ENCODE measurements around the gene SLC8A1. TPM values are rescaled to one million over a fixed set of nuclear protein-coding genes. Genes with fewer than 3 reads are reported as not detected.

The SLC8A1 gene
- total RNA-seq, 2 donors from 2014 or later: 4.7 to 6.3 TPM

- Mint-ChIP-seq H3K9me3 (no peaks in the 10 kb centered on the region), H3K4me1 (peaks cover 31% of the 10 kb centered on the region), H3K36me3 (ENCODE audit: low read depth) (no peaks in the 10 kb centered on the region), H3K27me3 (ENCODE audit: insufficient read depth) (no peaks in the 10 kb centered on the region), H3K4me3 (no peak overlapping the region), H3K27ac (no peak overlapping the region)
- no peak overlapping the region for H3K4me3 ChIP-seq (ENCODE audit: low read length)
- no peak for DNase-seq
- 96 to 100% methylated on average over 3 of the region's 3 CpGs for WGBS, 2 experiments (ENCODE audit: insufficient coverage in 1 of 2, insufficient read length in 1 of 2)
- no peaks in the 10 kb centered on the region for H3K36me3 ChIP-seq (ENCODE audit: control insufficient read depth, insufficient read depth, low read length)
- no peaks in the 10 kb centered on the region for H3K27me3 ChIP-seq (ENCODE audit: control insufficient read depth, insufficient read depth, low read length, poor library complexity, severe bottlenecking)
- H3K4me1 ChIP-seq (ENCODE audit: control insufficient read depth, insufficient read depth, low read length): peaks cover 11% of the 10 kb centered on the region
- H3K9me3 ChIP-seq (ENCODE audit: control insufficient read depth, low read length): no peaks in the 10 kb centered on the region
- no peak overlapping the region for H3K27ac ChIP-seq (ENCODE audit: low read depth, low read length)
- H3K9ac ChIP-seq (ENCODE audit: extremely low read depth, low read length, poor library complexity, severe bottlenecking): no peak overlapping the region
- no peak for TF ChIP-seq CTCF (conservative IDR thresholded peaks at IDR 0.05)
Measured at GRCh38 chr2:40369267-40370006, 82.5 kb downstream of the SLC8A1 start.

- H3K4me3 Mint-ChIP-seq: no peak overlapping the region
- no peak for TF ChIP-seq CTCF (conservative IDR thresholded peaks at IDR 0.05)
- Histone ChIP-seq H3K9ac (ENCODE audit: extremely low read depth, low read length, poor library complexity, severe bottlenecking) (no peak overlapping the region), H3K27me3 (ENCODE audit: control insufficient read depth, insufficient read depth, low read length, poor library complexity, severe bottlenecking) (no peaks in the 10 kb centered on the region), H3K4me1 (ENCODE audit: control insufficient read depth, insufficient read depth, low read length) (peaks cover 6% of the 10 kb centered on the region), H3K36me3 (ENCODE audit: control insufficient read depth, insufficient read depth, low read length) (no peaks in the 10 kb centered on the region), H3K9me3 (ENCODE audit: control insufficient read depth, low read length) (no peaks in the 10 kb centered on the region), H3K27ac (ENCODE audit: low read depth, low read length) (no peak overlapping the region), H3K4me3 (ENCODE audit: low read length) (no peak overlapping the region)
- peaks cover 18% of the 10 kb centered on the region for H3K4me1 Mint-ChIP-seq
- DNase-seq: no peak
- no peaks in the 10 kb centered on the region for H3K36me3 Mint-ChIP-seq (ENCODE audit: low read depth)
- H3K27me3 Mint-ChIP-seq (ENCODE audit: insufficient read depth): no peaks in the 10 kb centered on the region
- no peak overlapping the region for H3K27ac Mint-ChIP-seq
- H3K9me3 Mint-ChIP-seq: no peaks in the 10 kb centered on the region
- WGBS, 2 experiments (ENCODE audit: insufficient coverage in 1 of 2, insufficient read length in 1 of 2): 96 to 100% methylated on average over 2 of the region's 2 CpGs
Measured at GRCh38 chr2:40367652-40368051, 84.2 kb downstream of the SLC8A1 start.

- WGBS, 2 experiments (ENCODE audit: insufficient coverage in 1 of 2, insufficient read length in 1 of 2): 84 to 100% methylated on average over 2 of the region's 2 CpGs
- Mint-ChIP-seq H3K9me3 (no peaks in the 10 kb centered on the region), H3K4me3 (no peak overlapping the region), H3K4me1 (peaks cover 12% of the 10 kb centered on the region), H3K27ac (no peak overlapping the region), H3K27me3 (ENCODE audit: insufficient read depth) (no peaks in the 10 kb centered on the region), H3K36me3 (ENCODE audit: low read depth) (no peaks in the 10 kb centered on the region)
- no peak overlapping the region for H3K27ac ChIP-seq (ENCODE audit: low read depth, low read length)
- H3K4me3 ChIP-seq (ENCODE audit: low read length): no peak overlapping the region
- H3K27me3 ChIP-seq (ENCODE audit: control insufficient read depth, insufficient read depth, low read length, poor library complexity, severe bottlenecking): no peaks in the 10 kb centered on the region
- no peak overlapping the region for H3K9ac ChIP-seq (ENCODE audit: extremely low read depth, low read length, poor library complexity, severe bottlenecking)
- H3K4me1 ChIP-seq (ENCODE audit: control insufficient read depth, insufficient read depth, low read length): peaks cover 5% of the 10 kb centered on the region
- TF ChIP-seq CTCF (conservative IDR thresholded peaks at IDR 0.05): no peak
- no peak for DNase-seq
- H3K36me3 ChIP-seq (ENCODE audit: control insufficient read depth, insufficient read depth, low read length): no peaks in the 10 kb centered on the region
- H3K9me3 ChIP-seq (ENCODE audit: control insufficient read depth, low read length): no peaks in the 10 kb centered on the region
Measured at GRCh38 chr2:40367032-40367431, 84.9 kb downstream of the SLC8A1 start.
